Measurements from ENCODE around the gene EIF1.

DNA sequence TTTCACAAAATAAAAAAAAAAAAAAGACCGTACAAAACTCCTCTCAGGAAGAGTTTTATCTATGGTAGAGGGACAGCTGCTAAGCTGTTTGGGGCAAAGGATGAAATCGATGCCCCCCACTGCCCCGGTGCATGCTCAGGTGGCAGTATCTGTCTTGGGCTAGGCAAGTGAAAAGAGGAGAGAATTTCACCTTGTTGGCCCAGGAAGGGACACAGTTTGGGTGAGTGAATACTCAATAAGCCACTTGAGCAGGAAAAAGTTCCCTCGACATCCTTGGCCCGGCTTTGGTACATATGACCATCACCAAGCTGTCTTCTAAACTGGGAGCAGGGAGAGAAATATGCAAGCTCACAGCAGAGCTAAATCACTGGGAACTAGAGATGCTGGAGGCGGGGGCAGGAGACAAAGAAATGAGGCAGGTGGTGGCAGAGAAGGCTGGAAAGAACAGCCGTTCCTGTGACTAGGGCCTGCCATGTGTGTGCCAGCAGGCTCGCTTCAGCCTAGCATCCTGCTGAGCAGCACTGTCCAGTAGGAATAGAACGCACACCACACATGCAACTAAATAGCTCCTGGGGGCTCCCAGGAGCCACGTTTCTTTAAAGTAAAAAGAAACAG is 8.2 kb upstream of the EIF1 start:
- TF ChIP-seq GATA2 (IDR thresholded peaks at IDR 0.05; ENCODE audit: low read depth, low read length), result no peak
- no peak for TF ChIP-seq GATA3 (IDR thresholded peaks at IDR 0.05; ENCODE audit: low read depth, low read length)

All from SH-SY5Y (cell line).